Glutamatergic neuron (in vitro differentiated cells): ENCODE results near the gene HSPA1B. TPM values are rescaled to one million over a fixed set of nuclear protein-coding genes. Genes with fewer than 3 reads are reported as not detected.
"Not testable (repeated sequence)": the region's sequence is repeated elsewhere in the genome, so short reads cannot be mapped to it uniquely, and the experiment has no call there.

ENCODE experiments used
- DNase-seq: peaks from one replicate; pipeline ENCODE4 v3.0.0; 2022
- H3K27ac Mint-ChIP-seq: one replicate; pipeline ENCODE4 v1.8.0; 2020; ENCODE audit warnings: mild to moderate bottlenecking, mixed read lengths, inconsistent platforms; ENCODE audit not compliant: unreplicated experiment
- H3K27me3 Mint-ChIP-seq: one replicate; pipeline ENCODE4 v1.8.0; 2020; ENCODE audit warnings: mild to moderate bottlenecking, moderate library complexity, mixed read lengths, inconsistent platforms; ENCODE audit not compliant: unreplicated experiment
- H3K36me3 Mint-ChIP-seq: one replicate; pipeline ENCODE4 v1.8.0; 2020; ENCODE audit warnings: mild to moderate bottlenecking, mixed read lengths, inconsistent platforms; ENCODE audit not compliant: unreplicated experiment
- H3K4me1 Mint-ChIP-seq: one replicate; pipeline ENCODE4 v1.8.0; 2020; ENCODE audit warnings: mild to moderate bottlenecking, low read depth, mixed read lengths, inconsistent platforms; ENCODE audit not compliant: unreplicated experiment
- H3K4me3 Mint-ChIP-seq: one replicate; pipeline ENCODE4 v1.8.0; 2020; ENCODE audit warnings: mild to moderate bottlenecking, mixed read lengths, inconsistent platforms; ENCODE audit not compliant: unreplicated experiment
- H3K9me3 Mint-ChIP-seq: one replicate; pipeline ENCODE4 v1.8.0; 2020; ENCODE audit warnings: mild to moderate bottlenecking, moderate library complexity, mixed read lengths, inconsistent platforms; ENCODE audit not compliant: unreplicated experiment
- total RNA-seq: library from RNA; stranded (reverse); fragmentation: NEBNext Ultra II Directional; extraction: Animal tissue kit (Norgen Biotek cat#: 25700); gene quantifications from one replicate; pipeline ENCODE4 v1.2.1, GENCODE V29; 2021; ENCODE audit not compliant: unreplicated experiment
- TF ChIP-seq, protein P1 (sequence below): fragments of 200-600 bp; sonication (generic); IDR thresholded peaks from one replicate; pipeline ENCODE4 v1.5.0; 2021; ENCODE audit not compliant: partially characterized antibody, unreplicated experiment

HSPA1B gene
- total RNA-seq, 1 donor from 2014 or later = 93.9 TPM

DNA sequence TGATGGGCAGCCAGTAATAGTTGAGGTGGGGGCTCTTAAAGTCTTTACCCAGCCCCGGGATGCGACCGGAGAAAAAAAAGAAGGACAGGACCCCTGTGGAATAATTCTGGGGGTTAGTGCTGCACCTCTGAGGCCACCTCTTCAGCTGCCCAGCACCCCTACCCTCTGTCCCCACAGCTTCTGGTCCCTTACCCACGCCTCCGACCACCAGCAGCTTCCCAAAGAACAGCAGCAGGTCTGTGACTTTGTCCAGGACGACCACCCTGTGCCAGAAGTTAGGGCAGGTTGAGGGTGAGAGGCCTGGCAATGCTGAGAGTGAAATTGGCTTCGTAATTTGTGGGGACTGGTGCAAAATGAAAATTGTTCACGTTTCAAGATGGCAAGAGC lies 37.3 kb downstream of the HSPA1B start:
- Mint-ChIP-seq H3K4me3 (peak overlapping the region; percentile 59), H3K27me3 (peaks cover 7% of the 10 kb centered on the region), H3K36me3 (no peaks in the 10 kb centered on the region), H3K4me1 (peaks cover 2% of the 10 kb centered on the region), H3K9me3 (peaks cover 2% of the 10 kb centered on the region), H3K27ac (peak overlapping the region; percentile 29)
- DNase-seq = no peak
- TF ChIP-seq, protein P1, sequence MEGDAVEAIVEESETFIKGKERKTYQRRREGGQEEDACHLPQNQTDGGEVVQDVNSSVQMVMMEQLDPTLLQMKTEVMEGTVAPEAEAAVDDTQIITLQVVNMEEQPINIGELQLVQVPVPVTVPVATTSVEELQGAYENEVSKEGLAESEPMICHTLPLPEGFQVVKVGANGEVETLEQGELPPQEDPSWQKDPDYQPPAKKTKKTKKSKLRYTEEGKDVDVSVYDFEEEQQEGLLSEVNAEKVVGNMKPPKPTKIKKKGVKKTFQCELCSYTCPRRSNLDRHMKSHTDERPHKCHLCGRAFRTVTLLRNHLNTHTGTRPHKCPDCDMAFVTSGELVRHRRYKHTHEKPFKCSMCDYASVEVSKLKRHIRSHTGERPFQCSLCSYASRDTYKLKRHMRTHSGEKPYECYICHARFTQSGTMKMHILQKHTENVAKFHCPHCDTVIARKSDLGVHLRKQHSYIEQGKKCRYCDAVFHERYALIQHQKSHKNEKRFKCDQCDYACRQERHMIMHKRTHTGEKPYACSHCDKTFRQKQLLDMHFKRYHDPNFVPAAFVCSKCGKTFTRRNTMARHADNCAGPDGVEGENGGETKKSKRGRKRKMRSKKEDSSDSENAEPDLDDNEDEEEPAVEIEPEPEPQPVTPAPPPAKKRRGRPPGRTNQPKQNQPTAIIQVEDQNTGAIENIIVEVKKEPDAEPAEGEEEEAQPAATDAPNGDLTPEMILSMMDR = no peak

DNA sequence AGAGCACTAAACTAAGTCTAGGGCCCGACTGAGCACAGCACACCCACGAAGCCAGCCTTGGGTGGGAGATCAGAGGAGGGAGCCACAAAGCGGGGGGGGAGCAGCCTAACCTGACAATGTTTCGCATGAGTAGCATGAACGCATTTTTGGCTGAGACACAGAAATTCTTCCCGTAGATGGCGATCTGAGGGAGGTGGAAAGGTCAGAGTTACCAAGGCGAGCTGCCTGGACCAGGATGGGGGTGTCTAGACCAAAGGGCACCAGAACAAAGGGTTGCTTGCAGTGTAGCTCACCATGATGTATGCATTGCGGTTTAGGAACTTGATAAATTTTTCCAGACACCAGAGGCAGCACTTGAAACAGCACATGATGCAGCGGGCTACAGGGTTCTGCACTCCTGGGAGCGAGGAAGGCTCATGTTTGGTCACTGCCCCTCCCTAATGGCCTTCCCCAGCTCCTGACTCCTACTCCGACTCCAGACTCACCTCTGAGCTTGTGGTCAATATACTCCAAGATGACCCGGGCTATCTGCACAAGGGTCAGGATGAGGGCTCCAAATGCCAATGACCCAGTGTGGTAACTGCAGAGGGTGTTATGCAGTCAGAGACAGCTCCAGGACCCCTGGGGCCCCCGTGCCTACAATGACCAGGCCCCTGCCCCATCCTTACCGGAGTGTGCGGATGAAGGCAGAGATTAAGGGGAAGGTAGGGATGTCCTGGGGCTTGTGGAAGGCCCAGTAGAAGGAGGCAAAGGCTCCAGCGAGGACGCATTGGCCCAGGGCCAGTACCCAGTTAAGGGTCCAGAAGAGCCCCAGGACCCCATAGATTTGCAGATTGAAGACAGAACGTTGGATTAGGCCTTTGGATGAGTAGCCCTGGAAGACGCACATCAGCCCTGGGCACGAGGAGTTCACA lies 37.9 kb downstream of the HSPA1B start:
- H3K36me3 Mint-ChIP-seq = no peaks in the 10 kb centered on the region
- peak overlapping the region; percentile 29 for H3K27ac Mint-ChIP-seq
- H3K27me3 Mint-ChIP-seq = peaks cover 7% of the 10 kb centered on the region
- peaks cover 2% of the 10 kb centered on the region for H3K4me1 Mint-ChIP-seq
- DNase-seq = no peak
- TF ChIP-seq, protein P1 = no peak
- peaks cover 2% of the 10 kb centered on the region for H3K9me3 Mint-ChIP-seq
- peak overlapping the region; percentile 59 for H3K4me3 Mint-ChIP-seq

DNA sequence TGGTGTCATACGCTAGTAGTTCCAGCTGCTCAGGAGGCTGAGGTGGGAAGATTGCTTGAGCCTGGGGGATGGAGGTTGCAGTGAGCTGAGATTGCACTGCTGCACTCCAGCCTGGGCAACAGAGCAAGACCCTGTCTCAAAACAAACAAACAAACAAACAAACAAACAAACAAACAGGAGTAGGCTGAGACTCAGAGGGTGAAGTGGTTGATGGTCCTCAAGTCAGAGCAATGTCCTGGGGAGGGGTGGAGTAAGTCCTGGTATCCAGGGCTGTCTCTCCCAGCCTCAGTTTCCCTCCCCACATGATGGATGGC lies 41.1 kb downstream of the HSPA1B start:
- not testable (repeated sequence) for DNase-seq, H3K27me3 Mint-ChIP-seq, H3K4me1 Mint-ChIP-seq, H3K27ac Mint-ChIP-seq, H3K4me3 Mint-ChIP-seq, H3K9me3 Mint-ChIP-seq, H3K36me3 Mint-ChIP-seq

DNA sequence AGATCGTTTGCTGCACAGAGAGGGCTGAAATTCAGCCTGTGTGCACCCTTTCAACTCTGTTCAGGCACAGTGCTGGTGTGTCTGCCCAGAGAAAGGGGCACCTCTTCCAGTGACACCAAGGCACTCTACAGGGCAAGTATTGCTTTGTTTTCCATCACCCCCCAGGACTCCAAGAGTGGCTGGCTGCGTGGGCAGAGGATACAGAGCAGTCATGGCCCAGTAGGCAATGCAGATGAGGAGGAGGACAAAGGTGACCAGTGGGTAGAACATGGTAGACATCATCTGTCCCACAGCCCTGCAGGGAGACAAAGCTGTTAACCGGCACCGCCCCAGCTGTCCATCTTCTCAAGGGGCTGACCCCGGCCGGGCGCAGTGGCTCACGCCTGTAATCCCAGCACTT lies 41.8 kb downstream of the HSPA1B start:
- H3K36me3 Mint-ChIP-seq = no peaks in the 10 kb centered on the region
- peaks cover 3% of the 10 kb centered on the region for H3K27me3 Mint-ChIP-seq
- TF ChIP-seq, protein P1 = no peak
- no peak for DNase-seq
- no peaks in the 10 kb centered on the region for H3K9me3 Mint-ChIP-seq
- H3K4me1 Mint-ChIP-seq = peaks cover 2% of the 10 kb centered on the region
- H3K27ac Mint-ChIP-seq = no peak overlapping the region
- no peak overlapping the region for H3K4me3 Mint-ChIP-seq

DNA sequence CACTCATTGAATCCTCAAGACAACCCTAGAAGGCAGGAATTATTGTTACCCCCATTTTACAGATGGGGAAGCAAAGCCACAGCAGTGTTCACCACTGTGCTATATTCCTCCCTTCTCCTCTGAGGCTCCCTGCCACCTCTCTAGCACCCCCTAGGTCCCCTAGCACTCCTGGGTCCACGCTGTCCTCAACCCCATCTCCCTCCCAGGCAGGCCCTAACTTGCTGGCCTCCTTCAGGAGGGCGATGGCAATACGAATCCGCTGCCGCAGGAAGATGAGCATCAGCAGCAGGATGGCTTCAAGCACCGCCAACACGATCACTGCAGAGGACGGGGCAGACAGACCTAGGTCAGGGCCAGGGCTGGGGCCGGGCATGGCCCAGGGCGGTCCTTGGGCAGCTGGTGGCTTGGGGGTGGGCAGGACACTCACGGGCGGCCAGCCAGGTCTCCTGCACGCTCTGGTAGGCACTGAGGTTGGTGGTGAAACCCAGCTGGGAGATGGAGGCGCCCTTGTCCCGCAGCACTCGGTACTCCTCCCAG lies 42.9 kb downstream of the HSPA1B start:
- H3K4me3 Mint-ChIP-seq = no peak overlapping the region
- TF ChIP-seq, protein P1 = no peak
- no peaks in the 10 kb centered on the region for H3K36me3 Mint-ChIP-seq
- DNase-seq = no peak
- no peaks in the 10 kb centered on the region for H3K4me1 Mint-ChIP-seq
- no peaks in the 10 kb centered on the region for H3K9me3 Mint-ChIP-seq
- H3K27ac Mint-ChIP-seq = no peak overlapping the region
- peaks cover 3% of the 10 kb centered on the region for H3K27me3 Mint-ChIP-seq
